Transverse colon (tissue), 4 donors: ENCODE measurements around the gene ANKRD34B. TPM values are rescaled to one million over a fixed set of nuclear protein-coding genes. Genes with fewer than 3 reads are reported as not detected.

ENCODE experiments used
- DNase-seq: peaks from one replicate; pipeline ENCODE4 v3.0.0-alpha.2; 2019
- H3K27ac ChIP-seq, 4 donors: fragments of 200-600 bp; sonication (generic); 2 replicates each; pipeline ENCODE4 v1.5.1; 2016 to 2018; ENCODE audit warnings: inconsistent platforms in 4 of 4
- H3K27me3 ChIP-seq: fragments of 200-600 bp; sonication (generic); 2 replicates; pipeline ENCODE4 v1.5.1; 2017; ENCODE audit warnings: inconsistent platforms
- H3K36me3 ChIP-seq, 4 donors: fragments of 200-600 bp; sonication (generic); 2 replicates each; pipeline ENCODE4 v1.5.1; 2017 to 2019; ENCODE audit warnings: inconsistent platforms in 4 of 4
- H3K4me1 ChIP-seq, 4 donors: fragments of 200-600 bp; sonication (generic); 2 replicates each; pipeline ENCODE4 v1.5.1; 2017 to 2020; ENCODE audit warnings: inconsistent platforms in 4 of 4
- H3K4me3 ChIP-seq, 4 donors: fragments of 200-600 bp; sonication (generic); 1 replicate in 1 of 4; 2 replicates in 3 of 4; pipeline versions ENCODE4 v1.5.1 to v1.6.1; 2017 to 2019; ENCODE audit warnings: inconsistent platforms in 4 of 4
- H3K9me3 ChIP-seq, 2 donors: fragments of 200-600 bp; sonication (generic); 2 replicates each; pipeline ENCODE4 v1.5.1; 2017 to 2019; ENCODE audit warnings: inconsistent platforms in 2 of 2
- CTCF ChIP-seq, 5 experiments: fragments of 200-600 bp in 3 of 5; fragments of 450-650 bp in 2 of 5; sonication (generic) in 3 of 5; IDR thresholded peaks; 1 replicate in 2 of 5; 2 replicates in 3 of 5; pipeline ENCODE4 v1.5.1; 2016 to 2017; ENCODE audit warnings: antibody characterized with exemption in 5 of 5, inconsistent platforms in 3 of 5, mild to moderate bottlenecking in 2 of 5, moderate library complexity in 1 of 5
- EP300 ChIP-seq: sonication (generic); formaldehyde crosslinking; IDR thresholded peaks from one replicate; pipeline ENCODE4 v1.6.1; 2017; ENCODE audit warnings: antibody characterized with exemption, low read depth
- POLR2A ChIP-seq: fragments of 450-650 bp; IDR thresholded peaks from one replicate; pipeline ENCODE4 v1.6.1; 2016; ENCODE audit warnings: antibody characterized with exemption, mild to moderate bottlenecking, moderate library complexity
- POLR2AphosphoS5 ChIP-seq, 3 donors: sonication (generic); formaldehyde crosslinking; IDR thresholded peaks; one replicate each; pipeline ENCODE4 v1.6.1; 2016; ENCODE audit warnings: antibody characterized with exemption in 3 of 3
- WGBS, 2 donors: methylation state at CpG; one replicate each; pipeline ENCODE4 v1.1.5; 2018; ENCODE audit warnings: low coverage in 1 of 2; 5-methylcytosine and 5-hydroxymethylcytosine counted together
- in situ Hi-C, 4 donors: fragments of 200-750 bp; cut with MboI; loops; one replicate each; pipeline versions ENCODE4 v1.15.0 to v1.15.1; 2017; ENCODE audit warnings: low sequenced_read_pairs in 3 of 4, low pct_ligation_motif_present in 1 of 4, low pct_unique_long_range_greater_than_20kb in 1 of 4
- intact Hi-C: fragments of 100-400 bp; cut with DNase I; formaldehyde crosslinking; loops from one replicate; pipeline ENCODE4 v1.15.1; 2023; ENCODE audit warnings: low total_unique reads
- total RNA-seq, 4 donors: library from RNA; depleted of rRNA; stranded (reverse); fragments of >200 nt; gene quantifications; one replicate each; pipeline ENCODE4 v1.1.0, GENCODE V29; 2016

ANKRD34B gene
- total RNA-seq, 4 donors from 2014 or later, result not detected

DNA sequence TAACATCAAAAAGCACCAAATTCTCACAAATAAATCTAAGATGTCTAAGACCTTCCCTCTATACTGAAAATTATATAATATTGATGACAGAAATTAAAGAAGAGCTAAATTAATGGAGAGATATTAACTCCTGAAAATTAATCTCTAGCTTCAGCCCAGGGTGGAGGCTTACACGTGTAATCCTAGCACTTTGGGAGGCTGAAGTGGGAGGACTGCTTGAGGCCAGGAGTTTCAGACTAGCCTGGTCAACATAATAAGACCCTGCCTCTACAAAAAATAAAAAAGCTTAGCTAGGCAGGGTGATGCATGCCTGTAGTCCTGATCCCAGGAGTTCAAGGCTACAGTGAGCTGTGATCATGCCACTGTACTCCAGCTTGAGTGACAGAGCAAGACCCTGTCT lies 39.6 kb upstream of the ANKRD34B start:
- Histone ChIP-seq H3K36me3 (no peaks in the 10 kb centered on the region), H3K9me3 (peaks cover 0 to 6% of the 10 kb centered on the region in 2 donors), H3K27me3 (no peaks in the 10 kb centered on the region), H3K4me1 (no peaks in the 10 kb centered on the region), H3K4me3 (no peak overlapping the region), H3K27ac (no peak overlapping the region)
- intact Hi-C loops (no loop called here), in situ Hi-C loops (no loop called here)
- no peak for TF ChIP-seq CTCF (IDR thresholded peaks at IDR 0.05)
- no peak for TF ChIP-seq EP300
- no peak for TF ChIP-seq POLR2AphosphoS5 (IDR thresholded peaks at IDR 0.05)
- TF ChIP-seq POLR2A, result no peak
- WGBS, 2 donors, result 86 to 100% methylated on average over 1 of the region's 1 CpG
- no peak for DNase-seq

- intact Hi-C loops, result no loop called here
- 96 to 100% methylated on average over 1 of the region's 1 CpG for WGBS, 2 donors
These were observed 38.7 kb upstream of the ANKRD34B start for GRCh38 chr5:80608731-80609130.

GRCh38 chr5:80607832-80608231 lies 37.8 kb upstream of the ANKRD34B start:
- TF ChIP-seq POLR2A, result no peak
- no peak for TF ChIP-seq POLR2AphosphoS5 (IDR thresholded peaks at IDR 0.05)
- TF ChIP-seq EP300, result no peak
- no peak for TF ChIP-seq CTCF (IDR thresholded peaks at IDR 0.05)
- Histone ChIP-seq H3K27ac (no peak overlapping the region), H3K4me1 (no peaks in the 10 kb centered on the region), H3K36me3 (no peaks in the 10 kb centered on the region), H3K9me3 (peaks cover 0 to 6% of the 10 kb centered on the region in 2 donors), H3K27me3 (no peaks in the 10 kb centered on the region), H3K4me3 (no peak overlapping the region)
- DNase-seq, result no peak
- in situ Hi-C loops (no loop called here), intact Hi-C loops (no loop called here)

More at GRCh38 chr5:80608731-80609130, 38.7 kb upstream of the ANKRD34B start:
- TF ChIP-seq CTCF (IDR thresholded peaks at IDR 0.05) (no peak), POLR2A (no peak), POLR2AphosphoS5 (IDR thresholded peaks at IDR 0.05) (no peak), EP300 (no peak)
- in situ Hi-C loops, result no loop called here
- no peak overlapping the region for H3K4me3 ChIP-seq
- H3K27ac ChIP-seq, result no peak overlapping the region
- H3K36me3 ChIP-seq, result no peaks in the 10 kb centered on the region
- H3K9me3 ChIP-seq, result peaks cover 0 to 6% of the 10 kb centered on the region in 2 donors
- H3K4me1 ChIP-seq, result no peaks in the 10 kb centered on the region
- H3K27me3 ChIP-seq, result no peaks in the 10 kb centered on the region
- no peak for DNase-seq

DNA sequence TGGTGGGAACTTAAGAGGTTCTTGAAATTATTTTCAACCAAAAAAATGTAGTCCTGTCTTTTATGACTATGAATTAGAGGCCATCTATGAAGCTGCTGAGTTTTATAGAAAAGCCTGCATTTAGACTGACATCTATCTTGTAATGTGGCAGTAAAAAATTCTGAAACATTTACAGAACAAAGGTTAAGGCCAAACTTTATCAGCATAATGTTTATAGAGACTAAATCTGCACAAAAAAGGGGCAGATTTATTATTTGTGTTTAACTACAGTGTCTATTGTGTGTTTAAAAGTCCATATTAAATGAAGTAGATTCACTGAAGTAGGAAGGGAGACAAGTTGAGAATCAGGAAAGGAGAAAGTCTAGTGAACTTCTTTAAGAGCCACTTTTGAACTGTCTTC lies 37.3 kb upstream of the ANKRD34B start:
- Histone ChIP-seq H3K4me3 (no peak overlapping the region), H3K27ac (no peak overlapping the region), H3K27me3 (no peaks in the 10 kb centered on the region), H3K36me3 (no peaks in the 10 kb centered on the region), H3K4me1 (no peaks in the 10 kb centered on the region), H3K9me3 (peaks cover 0 to 6% of the 10 kb centered on the region in 2 donors)
- in situ Hi-C loops (no loop called here), intact Hi-C loops (no loop called here)
- TF ChIP-seq POLR2AphosphoS5 (IDR thresholded peaks at IDR 0.05) (no peak), CTCF (IDR thresholded peaks at IDR 0.05) (no peak), POLR2A (no peak), EP300 (no peak)
- no peak for DNase-seq
